ENCODE data around the gene NSG1.

The NSG1 gene

DNA sequence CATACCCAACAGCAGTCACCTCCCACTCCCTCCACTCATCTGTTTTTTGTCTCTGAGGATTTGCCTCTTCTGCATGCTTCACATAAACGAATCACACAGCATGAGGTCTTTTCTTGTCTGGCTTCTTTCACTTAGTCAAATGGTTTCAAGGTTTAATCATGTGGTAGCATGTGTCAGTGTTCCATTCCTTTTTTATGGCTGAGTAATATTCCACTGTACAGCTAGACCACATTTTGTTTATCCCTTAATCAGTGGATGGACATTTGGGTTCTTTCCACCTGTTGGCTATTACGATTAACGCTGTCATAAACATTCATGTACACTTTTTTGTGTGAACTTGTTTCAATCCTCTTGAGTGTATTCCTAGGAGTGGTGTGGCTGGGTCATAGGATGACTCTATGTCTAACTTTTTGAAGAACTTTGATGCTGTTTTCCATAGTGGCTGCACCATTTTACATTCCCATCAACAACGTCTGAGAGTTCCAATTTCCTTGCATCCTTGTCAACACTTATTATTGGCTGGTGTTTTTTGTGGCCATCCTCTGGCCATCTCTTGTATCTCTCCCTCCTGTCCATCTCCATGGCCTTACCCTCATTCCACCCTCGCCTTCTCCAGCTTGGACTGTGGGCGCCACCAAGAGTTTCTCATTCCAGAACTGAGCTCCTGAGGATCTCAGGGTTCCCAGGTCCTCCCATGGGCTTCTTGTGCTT, 12.4 kb upstream of the NSG1 start:
- no peak for DNase-seq (ENCODE audit: low spot score)

DNA sequence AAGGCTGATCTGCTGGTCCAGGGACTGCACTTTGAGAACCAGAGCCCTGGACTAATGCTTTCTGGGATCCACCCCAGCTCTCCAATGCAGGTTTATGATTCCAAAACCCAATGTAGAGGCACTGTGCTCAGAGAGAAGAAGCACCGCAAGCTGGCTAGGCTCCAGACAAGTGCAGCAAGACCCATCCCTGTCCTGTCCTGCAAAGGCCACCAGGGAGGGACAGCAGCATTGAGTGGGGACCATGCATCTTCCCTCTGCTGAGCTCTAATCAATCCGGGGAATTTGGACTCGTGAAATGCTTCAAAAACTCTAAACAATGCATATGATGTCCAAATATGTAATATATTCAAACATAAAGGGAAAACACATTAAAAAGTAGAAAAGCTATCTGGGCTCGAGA, 10.8 kb upstream of the NSG1 start:
- no peak for DNase-seq (ENCODE audit: low spot score)

DNA sequence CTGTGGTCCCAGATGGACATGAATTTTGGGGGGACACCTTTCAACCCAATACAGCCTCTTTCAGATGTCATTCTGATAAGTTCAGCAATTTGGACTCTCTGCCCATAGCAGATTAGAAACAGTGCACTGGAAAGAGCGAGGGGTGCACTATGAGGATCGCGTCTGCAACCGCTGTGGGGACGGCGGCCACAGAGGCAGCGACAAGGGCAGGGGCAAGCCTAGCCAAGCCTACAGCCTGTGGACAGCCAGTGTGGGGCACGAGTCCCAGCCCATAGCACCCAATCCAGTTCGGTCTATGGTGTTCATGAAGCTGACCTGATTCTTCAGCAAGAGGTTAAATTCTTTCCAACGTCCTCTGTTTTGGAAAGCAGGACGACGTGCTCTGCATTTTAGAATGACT, 9.7 kb upstream of the NSG1 start:
- no peak for DNase-seq (ENCODE audit: low spot score)

DNA sequence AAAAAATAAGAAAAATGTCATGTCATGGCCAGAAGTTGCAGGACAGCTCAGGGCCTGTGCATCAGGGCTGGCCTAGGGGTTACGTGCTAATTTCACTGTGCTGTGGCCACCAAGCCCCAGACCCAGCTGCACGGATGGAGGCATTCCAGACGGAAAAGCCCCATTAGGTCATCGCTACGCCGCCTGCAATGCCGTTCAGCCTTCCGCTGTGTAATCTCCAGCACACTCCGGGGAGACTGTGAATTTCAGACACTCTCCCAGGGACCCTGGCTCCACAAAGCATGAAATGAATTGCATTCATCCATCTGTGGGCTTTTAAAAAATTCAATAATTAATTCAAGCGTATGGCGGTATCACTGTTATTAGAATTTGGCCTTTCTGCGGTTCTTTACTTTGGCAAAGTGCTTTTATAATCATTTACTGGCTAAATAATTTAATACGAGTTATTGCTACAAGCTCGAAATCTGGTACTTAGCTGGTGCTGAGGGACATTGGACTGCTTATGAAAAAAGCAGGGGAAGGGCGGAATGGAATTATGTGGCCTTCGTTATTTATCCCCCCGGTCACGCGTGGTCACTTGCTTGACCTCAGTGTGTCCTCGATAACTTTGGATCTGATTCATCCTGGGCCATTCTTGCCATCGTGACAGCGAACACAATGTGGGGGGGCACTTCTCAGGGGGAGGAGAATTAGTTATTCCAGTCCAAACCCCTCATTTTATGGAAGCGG, 9.0 kb upstream of the NSG1 start:
- DNase-seq (ENCODE audit: low spot score) = no peak

DNA sequence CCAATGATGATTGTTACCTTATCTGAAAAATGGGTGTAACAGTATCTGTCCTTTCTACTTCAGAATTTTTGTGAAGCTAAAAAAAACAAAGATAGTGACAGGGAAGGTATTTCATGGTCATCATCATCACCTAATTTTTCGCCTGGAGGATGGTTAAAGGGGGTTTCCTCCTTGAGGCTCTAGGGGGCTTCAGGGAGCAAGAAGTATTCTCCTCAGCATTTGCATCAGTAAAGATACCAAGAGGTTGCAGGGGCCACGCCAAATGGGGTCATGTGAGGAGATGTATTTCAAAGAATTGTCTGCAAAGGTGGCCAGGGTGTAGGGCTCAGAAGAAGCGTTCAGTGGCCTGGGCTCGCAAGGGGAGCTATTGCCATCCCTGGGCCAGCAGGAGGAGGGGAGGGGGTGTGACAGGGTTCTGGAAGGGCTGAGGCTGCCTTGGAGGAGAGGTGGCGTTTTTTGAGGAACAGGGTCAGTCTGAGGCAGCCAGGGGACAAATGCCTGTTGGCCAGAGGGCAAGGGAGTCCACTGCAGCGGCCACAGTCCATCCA, 7.3 kb upstream of the NSG1 start:
- no peak for DNase-seq (ENCODE audit: low spot score)

DNA sequence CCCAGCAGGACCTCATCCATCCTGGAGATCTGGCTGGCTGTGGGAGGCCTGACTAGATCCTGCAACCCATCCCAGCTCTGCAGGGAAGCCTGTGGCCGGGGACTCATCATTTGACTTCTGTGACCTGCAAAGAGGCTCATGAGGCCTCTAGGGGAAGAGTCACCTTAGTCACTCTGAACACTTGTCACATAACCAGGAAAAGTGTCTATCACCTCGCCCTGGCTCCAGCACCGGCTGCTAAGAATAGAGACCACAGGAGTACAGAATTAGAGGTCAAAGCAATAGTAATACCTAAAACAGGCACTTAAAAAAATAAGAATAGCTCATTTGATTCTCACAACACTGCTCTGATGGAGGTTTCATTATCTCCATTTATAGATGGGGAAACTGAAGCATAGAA, 3.8 kb upstream of the NSG1 start:
- DNase-seq (ENCODE audit: low spot score) = no peak

DNA sequence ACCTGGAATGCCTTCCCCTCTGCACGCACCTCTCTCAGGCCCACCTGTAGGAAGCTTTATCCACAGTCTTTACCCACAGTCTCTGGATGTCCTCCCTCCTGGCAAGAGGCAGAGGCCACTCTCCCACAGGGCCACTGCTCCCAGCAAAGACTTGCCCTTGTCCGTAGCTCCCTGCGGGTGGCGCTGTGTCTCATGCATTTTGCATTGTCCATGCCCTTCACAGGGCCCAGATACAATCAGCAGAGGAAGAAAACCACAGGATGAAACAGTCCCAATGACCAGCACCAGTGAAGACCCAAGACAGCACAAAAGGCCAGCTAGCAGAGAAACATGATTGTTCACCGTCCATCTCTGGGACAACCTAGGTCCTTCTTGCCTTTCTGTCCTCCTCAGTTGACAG, 2.1 kb upstream of the NSG1 start:
- DNase-seq (ENCODE audit: low spot score) = no peak

DNA sequence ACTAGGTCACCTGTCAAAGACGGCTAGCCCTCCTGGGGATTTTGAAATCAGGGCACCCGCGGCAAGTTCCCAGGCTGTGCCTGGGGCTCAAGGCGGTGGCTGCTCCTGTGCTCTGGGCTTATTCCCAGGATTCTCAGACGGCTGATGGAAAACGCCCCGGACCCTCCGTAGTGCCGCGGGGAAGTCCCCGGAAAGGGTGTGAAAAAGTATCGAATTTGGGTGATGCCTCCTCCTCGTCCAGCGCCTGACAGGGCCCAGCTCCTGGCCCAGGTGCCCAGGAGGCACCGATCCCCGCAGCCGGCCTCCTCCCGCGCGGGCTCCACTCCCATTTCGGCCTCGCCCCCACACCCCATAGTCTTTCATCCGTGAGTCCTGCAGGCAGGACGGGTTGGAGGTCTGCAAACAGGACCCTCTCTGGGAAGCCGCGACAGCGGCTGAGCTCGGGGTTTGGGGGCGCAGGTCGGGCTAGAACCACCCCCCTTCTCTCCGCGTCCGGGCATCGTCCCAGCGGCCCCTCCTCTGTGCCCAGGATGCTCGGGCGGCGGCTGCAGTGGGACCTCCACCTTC, 1.1 kb upstream of the NSG1 start:
- no peak for DNase-seq (ENCODE audit: low spot score)

DNA sequence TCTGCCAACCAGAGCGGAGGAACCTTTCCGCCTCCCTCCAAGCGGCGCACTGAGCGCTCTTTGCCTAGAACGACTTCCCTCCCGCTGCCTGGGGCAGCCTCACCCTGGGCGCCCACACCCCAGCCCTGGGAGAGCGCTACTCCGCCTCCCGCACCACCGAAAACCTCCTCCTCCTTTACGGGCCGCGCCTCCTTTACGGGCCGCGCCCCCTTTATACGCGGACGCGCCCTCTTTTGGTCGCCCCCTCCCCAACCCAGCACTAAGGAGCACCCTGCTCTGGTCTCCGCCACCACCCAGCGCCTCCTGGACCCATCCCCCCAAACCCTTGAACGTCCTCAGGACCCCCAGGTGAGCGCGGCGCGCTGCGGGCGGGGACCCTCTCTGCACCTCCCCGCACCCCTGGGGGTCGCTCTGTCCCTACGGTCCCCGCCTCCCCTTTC, 586 bp upstream of the NSG1 start:
- DNase-seq (ENCODE audit: low spot score) = no peak

DNA sequence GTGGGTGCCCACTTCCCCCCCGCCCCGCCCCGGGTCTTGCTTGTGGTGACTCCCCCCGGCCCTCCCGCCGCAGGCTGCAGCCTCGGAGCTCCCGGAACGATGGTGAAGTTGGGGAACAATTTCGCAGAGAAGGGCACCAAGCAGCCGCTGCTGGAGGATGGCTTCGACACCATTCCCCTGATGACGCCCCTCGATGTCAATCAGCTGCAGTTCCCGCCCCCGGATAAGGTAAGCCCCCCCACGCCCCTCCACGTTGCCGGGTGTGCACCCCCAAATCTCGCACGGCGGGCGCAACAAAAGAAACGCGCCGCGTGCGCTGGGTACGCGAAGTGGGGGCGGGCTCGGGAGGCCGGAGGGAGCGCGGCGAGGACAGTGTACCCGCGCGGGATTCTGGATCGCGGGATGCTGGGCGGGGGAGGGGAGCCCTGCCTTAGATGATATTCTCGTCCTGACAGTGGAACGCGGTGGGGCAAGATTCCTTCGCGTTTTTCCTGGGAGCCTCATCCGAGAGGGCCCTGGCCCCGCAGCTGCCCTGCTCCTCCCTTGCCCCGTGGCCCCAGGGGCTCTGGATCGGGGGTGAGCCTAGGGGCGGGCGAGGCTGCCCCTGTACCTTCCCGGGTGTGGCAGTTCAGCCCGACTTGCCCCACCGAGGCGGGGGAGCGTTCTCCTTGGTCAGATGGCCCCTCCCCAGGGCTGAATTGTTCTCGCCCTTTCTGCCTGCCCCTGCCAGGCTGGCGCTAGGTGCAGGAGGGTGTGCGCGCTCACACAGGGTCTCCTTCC, 819 bp downstream of the NSG1 start:
- DNase-seq (ENCODE audit: low spot score) = no peak

DNA sequence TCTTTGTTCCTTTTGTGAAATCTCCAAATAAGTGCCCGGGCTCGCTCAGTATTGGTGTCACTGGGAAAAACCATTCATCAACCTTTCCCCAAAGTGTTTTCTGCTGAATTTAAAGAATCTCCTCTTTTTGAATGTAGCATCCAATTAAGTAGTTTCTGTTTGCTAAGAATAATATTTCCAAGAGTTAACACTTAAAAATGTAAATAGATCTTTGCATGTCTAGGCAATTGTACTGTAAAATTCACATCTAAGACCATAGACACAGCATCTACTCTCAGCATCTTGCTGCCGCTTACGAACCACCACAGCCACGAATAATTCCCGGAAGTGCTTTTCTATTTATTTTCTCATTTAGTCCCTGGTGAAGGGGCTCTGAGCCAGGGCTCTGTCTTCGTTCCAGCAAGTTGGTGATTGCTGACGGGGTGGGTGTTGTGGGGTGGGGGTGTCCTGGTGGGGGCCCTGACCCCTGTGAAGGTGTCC, 1.4 kb downstream of the NSG1 start:
- DNase-seq (ENCODE audit: low spot score) = no peak

DNA sequence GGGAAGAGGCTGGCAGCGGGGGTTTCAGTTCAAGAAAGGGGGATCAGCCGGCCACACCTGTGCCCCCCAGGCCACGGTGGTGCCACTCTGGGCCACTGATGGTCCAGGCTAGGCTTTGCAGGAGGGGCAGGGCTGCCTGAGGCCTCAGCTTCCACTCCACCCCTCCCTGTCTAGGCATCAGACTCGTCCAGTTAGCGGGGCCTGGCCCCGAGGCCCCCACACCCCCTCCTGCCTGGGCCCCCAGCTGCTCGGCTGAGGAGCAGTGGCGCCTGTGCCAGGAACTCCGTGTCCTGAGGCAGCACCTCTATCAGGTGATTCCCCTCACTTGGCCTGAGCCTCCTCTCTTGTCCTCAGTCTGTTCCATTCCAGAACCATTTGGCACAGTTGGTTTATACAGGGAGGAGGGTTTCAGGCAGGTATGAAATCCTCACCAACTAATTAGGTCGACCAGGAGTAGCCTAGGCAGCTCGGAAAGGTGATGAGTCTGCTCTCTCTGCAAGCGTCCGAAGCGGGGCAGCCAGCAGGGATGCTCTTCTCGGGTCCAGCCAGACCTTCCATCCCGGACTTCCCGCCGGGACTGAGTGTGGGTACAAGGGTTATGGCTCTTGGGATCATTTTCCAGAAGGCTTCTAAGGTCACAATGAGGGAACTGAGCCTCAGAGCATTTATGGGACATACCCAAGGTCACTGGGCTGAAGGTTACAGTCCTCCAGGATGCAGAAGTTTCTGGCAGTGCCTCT, 2.1 kb downstream of the NSG1 start:
- DNase-seq (ENCODE audit: low spot score) = no peak

DNA sequence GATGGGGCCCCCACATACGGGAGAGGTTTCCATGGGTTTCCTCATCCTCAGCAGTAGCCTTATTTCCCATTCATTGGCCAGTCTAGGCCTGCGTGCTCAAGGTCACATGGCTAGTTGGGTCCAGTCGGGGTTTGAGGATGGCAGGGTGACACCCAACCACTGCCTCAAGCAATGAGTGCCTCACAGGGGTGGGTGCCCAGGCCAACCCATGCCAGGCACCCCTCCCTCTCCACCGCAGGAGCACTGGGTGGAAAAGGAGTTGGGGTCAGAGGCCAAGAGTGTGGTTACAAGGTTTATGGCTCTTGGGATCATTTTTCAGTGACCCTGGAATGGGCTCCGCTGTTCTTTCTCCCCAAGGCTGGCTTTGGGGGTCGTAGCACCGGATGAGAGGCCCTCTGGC, 3.1 kb downstream of the NSG1 start:
- no peak for DNase-seq (ENCODE audit: low spot score)

DNA sequence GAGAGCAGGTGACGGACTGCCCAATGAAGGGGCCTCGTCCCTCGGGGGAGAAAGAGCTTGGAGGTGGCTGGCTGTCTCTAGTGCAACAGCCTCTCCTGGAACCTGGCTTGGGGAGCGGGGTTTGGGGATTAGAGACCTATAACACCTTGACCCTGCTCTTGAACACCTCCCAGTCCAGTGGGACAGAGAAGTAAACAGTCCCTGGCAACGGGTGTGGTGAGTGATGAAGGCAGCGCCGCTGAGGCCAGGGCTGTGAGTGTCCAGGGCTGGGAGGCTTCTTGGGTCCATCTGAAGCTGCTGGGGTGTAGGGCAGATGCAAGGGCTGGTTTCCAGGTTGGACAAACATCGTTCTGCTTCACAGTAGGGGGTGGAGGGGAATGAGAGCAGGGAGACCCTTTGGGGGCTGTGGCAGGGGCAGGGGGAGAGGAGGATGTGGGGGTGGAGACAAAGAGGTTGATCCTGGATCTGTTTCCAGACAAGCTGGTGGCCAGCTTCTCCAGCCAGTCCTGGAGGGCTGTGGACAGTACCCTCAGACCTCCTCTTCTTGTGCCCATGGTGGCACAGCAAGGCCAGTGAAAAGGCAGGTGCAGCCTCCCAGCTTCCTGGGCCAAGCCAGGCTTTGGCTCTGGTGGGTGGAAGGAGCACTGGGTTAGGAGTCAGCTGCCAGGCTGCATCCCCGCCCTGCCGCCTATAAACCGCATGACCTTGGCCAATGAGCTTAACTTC, 3.8 kb downstream of the NSG1 start:
- no peak for DNase-seq (ENCODE audit: low spot score)

DNA sequence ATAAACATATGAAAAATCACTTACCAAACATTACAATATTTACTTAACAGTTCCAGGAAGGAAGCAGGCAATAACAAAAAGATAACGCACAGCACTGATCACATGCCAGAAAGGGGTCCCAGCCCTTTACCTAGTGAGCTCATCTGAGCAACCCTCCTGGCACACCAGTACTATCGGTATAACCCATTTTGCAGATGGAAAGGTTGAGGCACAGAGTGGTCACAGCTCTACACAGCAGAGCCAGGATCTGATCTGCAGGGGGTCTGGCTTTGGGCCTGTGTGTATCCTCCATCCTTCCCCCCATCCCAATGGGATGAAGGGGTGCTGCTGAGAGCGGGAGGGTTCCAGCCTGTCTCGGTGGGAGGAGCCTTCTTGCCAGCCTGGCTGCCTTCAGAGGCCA, 5.0 kb downstream of the NSG1 start:
- DNase-seq (ENCODE audit: low spot score) = no peak

DNA sequence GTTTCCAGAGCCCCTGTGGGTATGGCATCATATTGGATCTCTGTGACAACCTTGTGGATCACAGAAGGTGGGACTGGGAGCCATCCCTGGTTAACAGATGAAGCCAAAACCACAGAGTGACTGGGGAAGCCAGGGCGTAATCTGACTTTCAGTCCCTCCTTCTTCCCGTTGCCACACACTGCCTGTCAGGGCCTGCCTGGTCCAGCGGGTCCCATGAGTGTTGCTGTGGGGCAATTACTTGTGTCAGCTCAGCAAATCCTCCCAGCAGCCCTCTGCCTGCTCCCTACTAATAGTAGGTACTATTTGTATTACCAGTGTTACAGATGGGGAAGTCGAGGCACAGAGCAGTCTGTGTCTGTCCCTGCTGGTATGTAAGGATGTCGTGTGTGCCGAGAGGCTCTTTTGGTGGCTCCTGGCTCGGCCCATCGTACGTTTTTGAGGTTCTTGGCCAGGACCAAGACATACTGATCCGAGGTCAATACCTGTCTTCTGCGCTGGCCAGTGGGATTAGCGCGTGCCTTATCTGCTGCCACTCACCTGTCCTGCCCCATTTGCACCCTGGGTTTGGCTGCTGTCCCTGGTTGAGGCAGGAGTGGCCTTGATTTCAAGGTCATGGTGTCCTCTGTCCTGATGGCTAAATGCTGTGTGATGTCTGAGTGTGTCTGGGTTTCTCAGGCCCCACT, 5.7 kb downstream of the NSG1 start:
- DNase-seq (ENCODE audit: low spot score) = no peak

DNA sequence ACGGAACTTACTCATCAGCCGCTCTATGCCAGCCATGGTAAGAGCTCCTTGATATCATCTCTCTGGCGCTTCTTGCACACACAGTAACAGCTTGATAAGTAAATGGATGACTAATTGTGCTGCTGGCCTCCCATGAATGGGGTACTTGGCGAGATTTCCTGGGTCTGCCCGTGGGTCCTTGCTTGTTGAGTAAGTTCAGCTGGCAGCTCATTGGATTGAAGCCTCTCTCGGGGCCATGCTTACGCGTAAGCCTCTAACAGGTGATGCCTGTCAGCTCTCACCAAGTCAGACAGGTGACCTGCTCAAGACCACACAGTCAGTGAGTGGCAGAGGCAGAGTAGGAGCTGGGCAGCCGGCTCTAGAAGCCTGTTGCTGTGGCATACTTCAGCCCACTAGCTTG, 7.7 kb downstream of the NSG1 start:
- no peak for DNase-seq (ENCODE audit: low spot score)

DNA sequence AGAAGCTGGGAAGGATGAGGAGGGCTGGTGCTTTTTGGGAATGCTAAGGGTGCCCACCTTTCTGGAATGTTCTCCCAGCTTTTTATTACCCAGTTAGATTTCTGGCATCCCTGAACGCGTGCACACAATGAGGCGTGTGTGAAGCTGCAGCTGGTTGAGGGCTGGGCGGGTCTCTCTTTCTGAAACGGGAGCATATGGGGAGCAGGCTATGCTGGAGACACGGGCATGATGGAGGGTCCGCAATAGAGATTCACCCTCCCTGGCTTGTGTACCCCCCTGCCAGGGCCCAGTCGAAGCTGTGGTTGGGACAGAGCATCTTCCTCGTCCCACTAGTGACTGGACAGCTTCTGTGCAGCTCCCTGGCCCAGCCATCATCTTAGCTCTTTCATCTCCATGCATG, 8.5 kb downstream of the NSG1 start:
- DNase-seq (ENCODE audit: low spot score) = no peak

DNA sequence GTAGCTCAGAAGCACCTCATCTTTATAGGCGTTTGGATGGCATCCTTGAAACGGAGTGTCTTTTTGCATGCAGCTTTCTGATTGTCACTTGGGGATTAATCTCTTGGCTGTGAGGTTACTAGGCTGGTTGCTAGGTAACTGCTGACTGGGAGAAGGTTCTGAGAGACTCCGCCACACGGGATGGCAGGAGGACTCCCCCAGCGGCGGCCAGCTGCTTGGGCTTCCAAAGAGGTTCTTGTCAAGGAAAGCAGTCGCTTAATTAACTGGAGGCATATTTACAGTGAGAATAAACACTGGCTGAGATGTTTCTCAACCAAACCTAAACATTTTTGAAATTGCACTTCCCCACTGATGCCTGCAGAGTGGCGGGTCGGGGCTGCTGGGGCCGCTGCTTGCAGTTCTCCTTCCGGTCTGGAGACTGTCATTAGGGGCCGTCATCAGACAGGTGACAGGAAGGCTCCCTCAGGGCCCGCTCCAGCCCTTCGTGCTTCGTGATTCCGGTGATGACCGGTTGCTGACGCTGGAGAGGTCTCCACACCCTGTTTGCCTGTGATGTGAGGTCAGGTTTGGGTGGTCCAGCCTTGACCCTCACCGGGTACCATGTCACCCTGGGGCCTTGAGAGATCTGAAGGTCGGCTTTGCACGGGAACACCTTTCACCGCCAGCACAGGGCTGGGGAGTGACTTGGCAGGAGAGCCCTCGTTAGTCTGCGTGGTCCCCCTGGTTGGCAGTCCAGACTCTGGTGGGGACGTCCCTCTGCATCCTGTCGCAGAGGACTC, 9.1 kb downstream of the NSG1 start:
- no peak for DNase-seq (ENCODE audit: low spot score)
